Pancreas (tissue), 10 donors: ENCODE measurements around the gene SLC37A2. TPM values are rescaled to one million over a fixed set of nuclear protein-coding genes. Genes with fewer than 3 reads are reported as not detected.

Source experiments
- ATAC-seq, 4 donors: fragments of 200-7000 bp; cut with Tn5 transposase; one replicate each; pipeline versions ENCODE4 v1.8.0 to v1.9.1; 2020; ENCODE audit warnings: mild to moderate bottlenecking in 4 of 4, moderate library complexity in 4 of 4
- DNase-seq, 6 donors: peaks; one replicate each; pipeline ENCODE4 v3.0.0-alpha.2; 2020
- FAIRE-seq: peaks from 2 replicates; lab custom pipeline; 2012; peaks lifted over from hg19 to GRCh38; lab: Jason Lieb, UNC
- H3K27ac ChIP-seq, 4 donors: fragments of 200-600 bp; sonication (generic); 1 replicate in 3 of 4; 2 replicates in 1 of 4; pipeline versions ENCODE4 v1.5.0 to v1.8.0; 2020
- H3K27me3 ChIP-seq, 4 donors: fragments of 200-600 bp; one replicate each; pipeline ENCODE4 v1.8.0; 2021
- H3K36me3 ChIP-seq, 3 donors: fragments of 200-600 bp; sonication (generic) in 1 of 3; one replicate each; pipeline versions ENCODE4 v1.5.0 to v1.8.0; 2020 to 2021
- H3K4me1 ChIP-seq, 3 donors: fragments of 200-600 bp; one replicate each; pipeline ENCODE4 v1.8.0; 2021
- H3K4me3 ChIP-seq, 4 donors: fragments of 200-600 bp; sonication (generic) in 2 of 4; one replicate each; pipeline versions ENCODE4 v1.5.0 to v1.8.0; 2020 to 2021
- H3K9me3 ChIP-seq, 4 donors: fragments of 200-600 bp; one replicate each; pipeline ENCODE4 v1.8.0; 2021
- WGBS, 2 donors: extraction: QIAGEN DNeasy Blood & Tissue Kit; methylation state at CpG; one replicate each; pipeline ENCODE4 v1.1.7; 2013; 5-methylcytosine and 5-hydroxymethylcytosine counted together
- intact Hi-C, 3 donors: fragments of 100-400 bp; cut with DNase I; formaldehyde crosslinking; loops; one replicate each; pipeline versions ENCODE4 v1.11.1 to v1.14.2; 2022
- polyA plus RNA-seq, 2 donors: library from polyadenylated mRNA; stranded (reverse); fragments of 200-250 nt; gene quantifications; one replicate each; pipeline ENCODE4 v1.2.3, GENCODE V29; 2013
- total RNA-seq, 6 donors: library from RNA; stranded (reverse); fragmentation: NEBNext Ultra II Directional in 4 of 6; extraction: Animal tissue kit (Norgen Biotek cat#: 25700) in 4 of 6; gene quantifications; one replicate each; pipeline versions ENCODE4 v1.2.1 to v1.2.4, GENCODE V29; 2021 to 2023
- TF ChIP-seq, protein P1 (sequence below), 4 donors: fragments of 200-600 bp; sonication (generic) in 3 of 4; IDR thresholded peaks; one replicate each; pipeline versions ENCODE4 v1.5.0 to v1.8.0; 2021; ENCODE audit warnings: antibody characterized with exemption in 4 of 4
- donor health status: healthy with polysubstance abuse.
- donor health status: DM: no; HTN: no; CAD: no; lungs with moderate emphysema.
- donor health status: DM: no; HTN: no; CAD: no.
- donor health status: control.
- donor health status: control.
- donor health status: Bipolar disorder and iron deficiency.
- donor health status: DM: yes; HTN: yes; CAD: no.
- donor health status: DM: no; HTN: no; CAD: no.
- donor health status: DM: no; HTN: no; CAD: no.
- donor health status: DM: yes; HTN: yes; CAD: no.

Gene SLC37A2
- total and polyA plus RNA-seq, 8 donors: 0.32 to 7.3 (median 0.67) TPM

DNA sequence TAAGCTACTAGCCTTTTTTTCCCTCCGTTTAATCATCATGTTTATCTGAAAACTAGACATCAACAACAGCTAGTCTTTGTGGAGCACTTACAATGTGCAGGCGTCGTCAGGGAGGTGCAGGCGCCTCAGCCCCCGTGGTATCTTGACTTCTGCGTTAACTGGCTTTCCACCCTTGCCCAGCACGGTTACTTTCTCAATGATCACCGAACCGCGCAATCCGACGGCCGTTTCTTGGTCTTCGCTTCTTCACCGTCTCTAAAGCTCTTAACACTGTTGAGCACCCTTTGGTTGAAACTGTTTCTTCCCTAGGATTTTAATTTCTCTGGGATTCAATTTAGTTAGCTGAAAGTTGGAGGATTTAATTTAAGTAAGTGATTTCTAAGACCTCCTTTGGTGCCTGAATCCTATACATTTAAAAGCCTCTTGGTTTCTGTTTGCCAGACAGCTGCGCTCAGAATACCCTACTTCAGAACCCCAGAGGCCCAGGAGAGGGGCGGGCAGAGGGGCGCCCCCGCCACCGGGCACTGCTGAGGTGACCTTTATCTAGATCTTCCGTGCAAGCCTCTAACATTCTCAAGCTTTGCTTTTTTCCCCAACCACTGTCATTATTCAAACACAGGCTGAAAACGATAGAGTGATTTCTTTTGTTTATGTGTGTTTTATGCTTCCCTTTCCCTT, 66.3 kb downstream of the SLC37A2 start:
- Histone ChIP-seq H3K9me3 (peaks cover 0 to 3% (median 0%) of the 10 kb centered on the region in 4 donors), H3K27ac (no peak overlapping the region), H3K27me3 (no peaks in the 10 kb centered on the region), H3K4me1 (no peaks in the 10 kb centered on the region), H3K36me3 (no peaks in the 10 kb centered on the region), H3K4me3 (no peak overlapping the region)
- FAIRE-seq (no peak), DNase-seq (no peak), ATAC-seq (no peak)
- TF ChIP-seq, protein P1, sequence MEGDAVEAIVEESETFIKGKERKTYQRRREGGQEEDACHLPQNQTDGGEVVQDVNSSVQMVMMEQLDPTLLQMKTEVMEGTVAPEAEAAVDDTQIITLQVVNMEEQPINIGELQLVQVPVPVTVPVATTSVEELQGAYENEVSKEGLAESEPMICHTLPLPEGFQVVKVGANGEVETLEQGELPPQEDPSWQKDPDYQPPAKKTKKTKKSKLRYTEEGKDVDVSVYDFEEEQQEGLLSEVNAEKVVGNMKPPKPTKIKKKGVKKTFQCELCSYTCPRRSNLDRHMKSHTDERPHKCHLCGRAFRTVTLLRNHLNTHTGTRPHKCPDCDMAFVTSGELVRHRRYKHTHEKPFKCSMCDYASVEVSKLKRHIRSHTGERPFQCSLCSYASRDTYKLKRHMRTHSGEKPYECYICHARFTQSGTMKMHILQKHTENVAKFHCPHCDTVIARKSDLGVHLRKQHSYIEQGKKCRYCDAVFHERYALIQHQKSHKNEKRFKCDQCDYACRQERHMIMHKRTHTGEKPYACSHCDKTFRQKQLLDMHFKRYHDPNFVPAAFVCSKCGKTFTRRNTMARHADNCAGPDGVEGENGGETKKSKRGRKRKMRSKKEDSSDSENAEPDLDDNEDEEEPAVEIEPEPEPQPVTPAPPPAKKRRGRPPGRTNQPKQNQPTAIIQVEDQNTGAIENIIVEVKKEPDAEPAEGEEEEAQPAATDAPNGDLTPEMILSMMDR (IDR thresholded peaks at IDR 0.05): no peak
- 61 to 66% methylated on average over 22 of the region's 22 CpGs for WGBS, 2 donors
- intact Hi-C loops: no loop called here

- peaks cover 0 to 3% (median 0%) of the 10 kb centered on the region in 4 donors for H3K9me3 ChIP-seq
- no peaks in the 10 kb centered on the region for H3K4me1 ChIP-seq
- no peak for FAIRE-seq
- H3K4me3 ChIP-seq: no peak overlapping the region
- TF ChIP-seq, protein P1 (IDR thresholded peaks at IDR 0.05): no peak
- H3K27ac ChIP-seq: no peak overlapping the region
- 39 to 40% methylated on average over 1 of the region's 1 CpG for WGBS, 2 donors
- DNase-seq: no peak
- H3K36me3 ChIP-seq: no peaks in the 10 kb centered on the region
- H3K27me3 ChIP-seq: no peaks in the 10 kb centered on the region
- intact Hi-C loops: no loop called here
- no peak for ATAC-seq
Observed at GRCh38 chr11:125132071-125132470, 69.0 kb downstream of the SLC37A2 start.

DNA sequence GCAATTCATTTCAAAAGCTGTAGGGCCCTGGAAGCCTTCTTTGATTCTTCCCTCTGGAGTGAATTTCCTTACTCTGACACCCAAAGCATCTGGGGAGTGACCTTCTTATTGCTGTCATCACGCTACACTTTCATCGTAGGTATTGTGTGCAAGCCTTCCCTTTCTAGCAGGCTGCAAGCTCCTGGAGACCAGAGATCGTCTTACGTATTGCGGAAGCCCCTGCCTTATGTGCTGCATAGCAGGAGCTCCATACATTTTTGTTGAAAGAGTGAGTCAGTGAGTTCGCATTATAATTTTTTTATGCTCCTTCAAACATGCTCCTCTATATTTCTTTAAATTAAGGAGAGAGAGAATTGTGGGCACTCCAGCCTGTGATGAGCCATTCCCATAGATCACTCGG, 69.5 kb downstream of the SLC37A2 start:
- Histone ChIP-seq H3K4me1 (no peaks in the 10 kb centered on the region), H3K27me3 (no peaks in the 10 kb centered on the region), H3K4me3 (no peak overlapping the region), H3K27ac (no peak overlapping the region), H3K36me3 (no peaks in the 10 kb centered on the region), H3K9me3 (peaks cover 0 to 3% (median 0%) of the 10 kb centered on the region in 4 donors)
- DNase-seq (no peak), FAIRE-seq (no peak), ATAC-seq (no peak)
- TF ChIP-seq, protein P1 (IDR thresholded peaks at IDR 0.05): no peak
- intact Hi-C loops: no loop called here
- WGBS, 2 donors: 78% methylated on average over 7 of the region's 7 CpGs

GRCh38 chr11:125136001-125136400, 72.9 kb downstream of the SLC37A2 start:
- intact Hi-C loops: no loop called here
- ATAC-seq (no peak), DNase-seq (no peak), FAIRE-seq (no peak)
- Histone ChIP-seq H3K27me3 (peaks cover 0 to 2% (median 0%) of the 10 kb centered on the region in 4 donors), H3K9me3 (no peaks in the 10 kb centered on the region), H3K4me1 (no peaks in the 10 kb centered on the region), H3K4me3 (no peak overlapping the region), H3K27ac (no peak overlapping the region), H3K36me3 (no peaks in the 10 kb centered on the region)
- TF ChIP-seq, protein P1 (IDR thresholded peaks at IDR 0.05): no peak

DNA sequence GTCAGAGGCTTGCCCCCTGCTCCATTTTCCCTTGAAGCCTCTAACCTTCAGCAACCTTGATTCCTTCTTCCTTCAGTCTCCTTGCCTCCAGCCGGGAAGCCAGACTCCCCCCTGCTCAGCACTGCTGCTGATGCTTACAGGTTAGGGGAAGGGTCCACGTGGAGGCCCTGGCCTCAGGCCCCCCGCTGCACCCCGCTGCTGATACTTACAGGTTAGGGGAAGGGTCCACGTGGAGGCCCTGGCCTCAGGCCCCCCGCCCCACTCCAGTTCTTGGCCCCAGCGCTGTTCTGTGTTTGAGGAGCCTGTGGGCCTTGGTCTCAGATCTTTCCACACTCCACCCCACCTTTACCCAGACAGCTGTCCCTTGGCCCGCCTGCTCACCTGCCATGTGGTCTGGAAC, 75.9 kb downstream of the SLC37A2 start:
- 74 to 89% methylated on average over 8 of the region's 8 CpGs for WGBS, 2 donors
- intact Hi-C loops: no loop called here
- H3K4me1 ChIP-seq: no peaks in the 10 kb centered on the region
- H3K27ac ChIP-seq: no peak overlapping the region
- DNase-seq (no peak), FAIRE-seq (no peak), ATAC-seq (no peak)
- TF ChIP-seq, protein P1 (IDR thresholded peaks at IDR 0.05): no peak
- H3K4me3 ChIP-seq: no peak overlapping the region
- H3K9me3 ChIP-seq: no peaks in the 10 kb centered on the region
- H3K36me3 ChIP-seq: no peaks in the 10 kb centered on the region
- H3K27me3 ChIP-seq: peaks cover 0 to 6% (median 0%) of the 10 kb centered on the region in 4 donors
